MG63 (cell line): ENCODE results near the gene TAS2R19. TPM values are rescaled to one million over a fixed set of nuclear protein-coding genes. Genes with fewer than 3 reads are reported as not detected.

Experiments used
- DNase-seq: peaks from one replicate; pipeline ENCODE4 v3.0.0-alpha.2; 2020
- H3K27me3 ChIP-seq: fragments of 250-450 bp; sonication (Bioruptor Pico); 2 replicates; pipeline ENCODE4 v1.5.1; 2020; ENCODE audit warnings: mild to moderate bottlenecking, moderate library complexity
- H3K36me3 ChIP-seq: fragments of 250-450 bp; sonication (Bioruptor Pico); 2 replicates; pipeline ENCODE4 v1.5.1; 2020; ENCODE audit warnings: mild to moderate bottlenecking, moderate library complexity
- H3K4me3 ChIP-seq: fragments of 250-450 bp; sonication (Bioruptor Pico); 2 replicates; pipeline ENCODE4 v1.5.1; 2020; ENCODE audit warnings: mild to moderate bottlenecking, moderate library complexity
- H3K9me3 ChIP-seq: fragments of 250-450 bp; sonication (Bioruptor Pico); 2 replicates; pipeline ENCODE4 v1.5.1; 2020; ENCODE audit warnings: mild to moderate bottlenecking, moderate library complexity
- total RNA-seq: library from RNA; depleted of rRNA; stranded (reverse); fragments of >200 nt; shearing (Covaris generic); gene quantifications from 2 replicates; pipeline ENCODE4 v1.2.3, GENCODE V29; 2014; ENCODE audit warnings: low replicate concordance; rRNA removed

TAS2R19 gene
- total RNA-seq, 1 experiment from 2014 or later = not detected

DNA sequence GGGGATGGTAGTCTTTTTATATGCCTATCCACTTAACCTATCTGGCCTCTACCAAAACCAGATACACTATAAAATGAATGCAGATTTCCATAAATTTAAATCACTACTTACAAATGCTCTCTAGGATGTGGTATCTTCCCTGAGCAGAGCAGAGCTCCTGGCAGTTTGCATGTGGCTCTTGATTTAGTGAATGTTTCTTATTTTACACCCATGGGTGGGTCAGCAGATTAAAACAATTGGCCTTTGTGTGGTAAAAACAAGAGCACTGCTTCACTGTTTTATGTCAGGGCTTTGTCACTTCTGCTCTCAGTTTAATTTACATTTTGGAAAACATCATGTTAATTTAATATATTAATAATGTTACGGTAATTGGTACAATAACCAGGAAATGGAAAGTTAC, 5.5 kb downstream of the TAS2R19 start:
- no peaks in the 10 kb centered on the region for H3K27me3 ChIP-seq
- no peak overlapping the region for H3K4me3 ChIP-seq
- no peaks in the 10 kb centered on the region for H3K36me3 ChIP-seq
- DNase-seq = no peak
- H3K9me3 ChIP-seq = no peaks in the 10 kb centered on the region

DNA sequence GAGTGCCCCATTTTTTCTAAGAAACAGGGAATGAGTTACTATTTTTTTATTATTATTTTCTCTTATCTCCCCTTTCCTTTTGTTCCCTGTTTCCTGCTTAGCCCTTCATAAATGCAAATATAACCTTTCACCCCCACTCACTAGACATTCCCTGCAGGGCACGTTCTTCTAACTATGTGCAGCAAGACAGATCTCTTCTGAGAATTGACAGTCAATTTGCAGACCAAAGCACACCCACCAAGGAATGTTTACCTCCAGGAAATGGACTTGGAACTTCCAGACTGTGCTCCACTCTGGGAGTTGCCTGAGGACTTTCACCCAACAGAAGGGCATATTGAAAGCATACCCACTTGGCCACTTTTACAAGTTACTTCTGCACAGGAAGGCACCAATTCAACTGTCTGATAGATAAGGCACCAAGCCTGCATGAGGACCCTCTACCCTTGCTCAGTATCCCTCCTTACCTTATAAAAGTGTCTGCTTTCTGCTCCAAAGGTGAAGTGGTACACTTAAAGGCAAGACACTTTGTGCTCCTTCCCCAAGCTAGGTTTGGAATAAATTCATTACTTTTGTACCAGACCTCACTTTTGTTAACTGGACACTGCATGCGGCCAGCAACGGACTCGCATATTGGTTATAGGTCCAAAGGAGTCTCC, 6.5 kb downstream of the TAS2R19 start:
- Histone ChIP-seq H3K4me3 (no peak overlapping the region), H3K36me3 (no peaks in the 10 kb centered on the region), H3K27me3 (no peaks in the 10 kb centered on the region), H3K9me3 (no peaks in the 10 kb centered on the region)
- no peak for DNase-seq

DNA sequence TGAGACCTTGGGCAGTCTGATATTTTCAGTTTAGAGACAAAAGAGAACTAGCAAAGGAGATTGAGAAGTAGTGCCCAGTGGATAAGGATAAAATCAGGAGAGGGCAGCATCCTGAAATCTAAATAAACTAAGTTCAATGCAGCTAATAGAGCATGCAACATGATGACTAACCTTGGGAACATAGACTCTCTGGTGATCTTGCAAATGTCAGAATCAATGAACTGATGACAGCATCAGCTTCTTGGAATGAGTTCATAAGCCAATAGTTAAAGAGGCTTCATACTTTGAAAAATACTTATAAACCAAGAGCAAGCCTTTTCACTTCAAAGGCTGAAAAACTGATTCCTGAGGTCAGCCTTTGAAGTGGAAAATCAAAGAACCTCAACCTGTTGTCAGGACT, 8.2 kb downstream of the TAS2R19 start:
- no peak overlapping the region for H3K4me3 ChIP-seq
- H3K9me3 ChIP-seq = no peaks in the 10 kb centered on the region
- no peak for DNase-seq
- no peaks in the 10 kb centered on the region for H3K27me3 ChIP-seq
- H3K36me3 ChIP-seq = no peaks in the 10 kb centered on the region

DNA sequence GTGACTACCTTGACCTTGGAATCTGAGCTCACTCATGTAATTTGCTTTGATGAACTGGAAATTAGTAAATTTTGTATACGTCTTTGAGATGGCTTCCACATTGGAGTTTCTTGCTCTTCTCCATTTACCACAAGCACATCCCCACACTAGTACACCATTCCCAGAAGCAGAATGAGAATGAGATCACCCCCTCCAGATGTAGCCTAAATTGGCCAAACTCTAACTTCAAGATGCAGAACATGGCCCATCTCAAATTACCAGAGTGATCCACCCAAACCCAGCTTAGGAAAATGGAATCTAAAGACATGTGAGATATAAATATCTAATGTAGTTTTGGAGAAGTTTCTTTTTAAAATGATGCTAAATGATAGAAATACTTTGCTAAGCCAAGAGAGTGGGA, 14.8 kb downstream of the TAS2R19 start:
- DNase-seq = no peak
- no peak overlapping the region for H3K4me3 ChIP-seq
- no peaks in the 10 kb centered on the region for H3K27me3 ChIP-seq
- H3K9me3 ChIP-seq = no peaks in the 10 kb centered on the region
- H3K36me3 ChIP-seq = no peaks in the 10 kb centered on the region

DNA sequence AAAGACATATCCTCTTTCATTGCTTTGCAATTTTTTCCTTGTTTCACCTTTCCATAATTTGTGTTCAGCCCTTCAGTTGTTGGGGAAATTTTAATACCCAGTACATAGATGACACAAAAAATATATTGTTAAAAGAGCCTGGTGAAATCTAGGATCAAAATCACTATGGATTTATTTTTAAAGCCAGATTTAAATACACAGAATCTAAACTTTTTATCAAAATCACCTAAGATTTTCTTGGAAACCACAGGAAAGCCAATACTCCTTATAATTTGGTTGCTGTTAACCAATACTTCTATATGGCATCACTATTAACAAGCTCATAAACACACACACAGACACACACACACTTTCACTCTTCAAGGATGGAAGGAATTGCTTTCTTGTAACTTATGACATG, 24.2 kb downstream of the TAS2R19 start, which contains the start of gene TAS2R20:
Gene TAS2R20, minus strand, starts transcription at position 101 of the 400 bp plus-strand sequence. CDS start 429 bp downstream, outside the sequence.
- Histone ChIP-seq H3K4me3 (no peak within 1 kb of the TSS), H3K9me3 (no peaks in the 10 kb centered on the region), H3K36me3 (no peaks in the 10 kb centered on the region), H3K27me3 (no peaks in the 10 kb centered on the region)
- no peak for DNase-seq

DNA sequence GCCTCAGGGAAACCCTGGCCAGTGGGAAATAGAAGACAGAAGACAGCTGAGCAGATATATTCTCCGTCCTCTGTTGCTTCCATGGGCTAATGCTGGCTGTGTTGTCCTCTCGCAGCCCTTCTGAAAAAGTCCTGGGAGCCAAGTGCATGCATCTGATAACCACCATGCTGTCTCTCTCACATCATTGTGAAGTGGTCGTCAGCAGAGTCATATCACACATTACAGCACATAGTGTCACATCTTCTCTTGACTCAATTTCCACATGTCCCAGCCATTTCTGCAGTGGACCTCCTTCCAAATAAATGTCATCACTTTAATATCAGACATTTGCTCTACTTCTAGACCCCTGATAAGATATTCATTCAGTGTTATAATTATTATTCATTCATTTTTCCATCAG, 28.1 kb downstream of the TAS2R19 start:
- no peaks in the 10 kb centered on the region for H3K27me3 ChIP-seq
- peaks cover 3% of the 10 kb centered on the region for H3K9me3 ChIP-seq
- H3K36me3 ChIP-seq = no peaks in the 10 kb centered on the region; the same call in 1 of the 2 replicates
- no peak for DNase-seq
- no peak overlapping the region for H3K4me3 ChIP-seq

DNA sequence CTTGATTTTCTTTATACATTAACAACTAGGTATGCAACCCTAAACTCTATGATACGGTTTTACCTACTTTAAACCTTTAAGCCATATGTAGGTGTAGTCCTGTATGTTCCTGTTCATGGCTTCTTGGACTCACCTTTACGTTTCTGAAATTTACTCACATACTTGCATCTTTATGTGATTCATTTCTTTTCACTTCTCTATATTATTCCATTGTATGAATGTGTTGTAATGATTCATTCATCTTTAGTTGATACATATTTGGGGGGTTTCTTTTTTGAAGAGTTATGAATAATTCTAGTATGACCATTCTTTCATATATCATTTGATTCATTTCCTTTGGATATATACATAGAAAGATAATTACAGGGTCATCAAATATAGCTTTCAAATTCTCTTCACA, 33.3 kb downstream of the TAS2R19 start:
- H3K27me3 ChIP-seq = no peaks in the 10 kb centered on the region
- H3K9me3 ChIP-seq = peaks cover 3% of the 10 kb centered on the region
- no peak overlapping the region for H3K4me3 ChIP-seq
- no peak for DNase-seq
- H3K36me3 ChIP-seq = peaks cover 2% of the 10 kb centered on the region

DNA sequence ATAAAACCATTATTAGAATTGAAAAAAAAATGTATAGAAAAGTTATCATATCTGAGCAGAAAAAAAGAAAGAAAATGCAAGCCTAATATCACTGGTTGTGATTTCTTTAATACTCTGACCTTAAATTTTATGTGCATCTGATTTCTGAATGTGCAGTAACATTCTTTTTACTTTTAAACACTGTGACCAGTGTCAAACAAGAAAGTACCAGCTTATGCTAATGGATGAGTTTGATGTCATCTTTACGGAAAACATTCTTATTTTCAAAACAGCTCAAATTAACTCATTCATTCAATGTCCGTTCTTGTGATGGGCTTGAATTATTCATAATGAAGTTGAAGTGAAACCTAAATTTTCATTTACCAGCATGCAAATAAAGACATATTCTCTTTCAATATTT, 35.6 kb downstream of the TAS2R19 start, which contains the start of gene TAS2R50:
Gene TAS2R50, minus strand, starts transcription at position 101 of the 400 bp plus-strand sequence. Its CDS starts 52 bp downstream, at position 49.
- Histone ChIP-seq H3K36me3 (peaks cover 2% of the 10 kb centered on the region; the same call in 1 of the 2 replicates), H3K9me3 (peaks cover 3% of the 10 kb centered on the region), H3K27me3 (no peaks in the 10 kb centered on the region), H3K4me3 (no peak within 1 kb of the TSS)
- no peak for DNase-seq

DNA sequence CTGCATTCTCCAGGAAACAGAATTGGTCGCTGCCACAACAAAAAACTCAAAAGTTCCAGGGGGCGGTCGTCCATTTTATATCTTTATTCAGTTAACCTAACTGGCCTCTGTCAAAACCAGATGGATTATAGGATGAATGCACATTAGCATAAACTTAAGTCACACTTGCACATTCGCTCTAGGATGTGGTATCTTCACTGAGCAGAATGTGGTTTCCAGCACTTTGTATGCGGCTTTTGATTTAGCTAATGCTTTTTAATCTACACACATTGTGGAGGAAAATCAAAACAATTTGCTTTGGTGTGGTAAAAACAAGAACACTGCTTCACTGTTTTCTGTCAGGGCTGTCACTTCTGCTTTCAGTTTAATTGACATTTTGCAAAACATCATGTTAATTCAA, 40.2 kb downstream of the TAS2R19 start:
- Histone ChIP-seq H3K9me3 (no peaks in the 10 kb centered on the region), H3K36me3 (peaks cover 2% of the 10 kb centered on the region; the same call in 1 of the 2 replicates), H3K27me3 (no peaks in the 10 kb centered on the region), H3K4me3 (no peak overlapping the region)
- DNase-seq = no peak

DNA sequence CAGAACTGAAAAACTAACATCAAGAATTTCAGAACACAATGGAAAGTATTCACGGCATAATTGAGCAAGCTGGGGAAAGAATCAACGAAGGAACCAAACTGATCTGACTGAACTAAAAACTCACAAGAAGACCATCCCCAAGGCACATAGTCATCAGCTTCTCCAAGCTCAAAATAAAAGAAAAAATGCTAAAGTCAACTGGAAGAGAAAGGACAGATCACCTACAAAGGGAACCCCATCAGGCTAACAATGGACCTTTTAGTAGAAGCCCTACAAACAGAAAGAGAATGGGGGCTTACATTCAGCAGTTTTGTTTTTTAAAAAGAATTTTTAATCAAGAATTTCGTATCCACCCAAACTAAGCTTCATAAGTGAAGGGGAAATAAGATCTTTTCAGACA, 47.5 kb downstream of the TAS2R19 start:
- H3K4me3 ChIP-seq = no peak overlapping the region
- H3K27me3 ChIP-seq = no peaks in the 10 kb centered on the region
- DNase-seq = no peak
- no peaks in the 10 kb centered on the region for H3K36me3 ChIP-seq
- no peaks in the 10 kb centered on the region for H3K9me3 ChIP-seq

Other genes starting within 250 kb of the TAS2R19 start
- gene TAS2R7, start 220.0 kb downstream of the TAS2R19 start, total RNA-seq = not detected in 2 replicates
- gene TAS2R8, start 215.3 kb downstream of the TAS2R19 start, total RNA-seq = not detected in 2 replicates
- not detected in 2 replicates for gene TAS2R9, start 212.5 kb downstream of the TAS2R19 start, total RNA-seq
- not detected in 2 replicates for gene TAS2R10, start 196.3 kb downstream of the TAS2R19 start, total RNA-seq
- gene PRR4, start 173.1 kb downstream of the TAS2R19 start, total RNA-seq = not detected in 2 replicates
- 1.5 and 13.1 TPM in 2 replicates for gene PRH1, start 138.4 kb downstream of the TAS2R19 start, total RNA-seq
- 1.4 TPM in 1 of 2 replicates, not detected in the other for gene TAS2R13, start 113.1 kb downstream of the TAS2R19 start, total RNA-seq
- gene PRH2, start 93.4 kb downstream of the TAS2R19 start, total RNA-seq = not detected in 2 replicates
- gene TAS2R14, start 83.4 kb downstream of the TAS2R19 start, total RNA-seq = 0.12 and 2.6 TPM in 2 replicates
- gene TAS2R50, start 35.7 kb downstream of the TAS2R19 start, total RNA-seq = not detected in 2 replicates
- not detected in 2 replicates for gene TAS2R20, start 24.3 kb downstream of the TAS2R19 start, total RNA-seq
- gene TAS2R31, start 8.8 kb upstream of the TAS2R19 start, total RNA-seq = 1.8 TPM in 1 of 2 replicates, not detected in the other
- 0.10 TPM in 1 of 2 replicates, not detected in the other for gene TAS2R46, start 39.7 kb upstream of the TAS2R19 start, total RNA-seq
- not detected in 2 replicates for gene TAS2R43, start 69.7 kb upstream of the TAS2R19 start, total RNA-seq
- not detected in 2 replicates for gene TAS2R30, start 112.0 kb upstream of the TAS2R19 start, total RNA-seq
- 5.2 and 8.0 TPM in 2 replicates for gene SMIM10L1, start 148.6 kb upstream of the TAS2R19 start, total RNA-seq
- not detected in 2 replicates for gene TAS2R42, start 164.3 kb upstream of the TAS2R19 start, total RNA-seq
- gene PRB3, start 247.1 kb upstream of the TAS2R19 start, total RNA-seq = not detected in 2 replicates